Glutamatergic neuron (in vitro differentiated cells): Measurements from ENCODE around the gene GFRAL. TPM values are rescaled to one million over a fixed set of nuclear protein-coding genes. Genes with fewer than 3 reads are reported as not detected.

Experiments
- DNase-seq: peaks from one replicate; pipeline ENCODE4 v3.0.0; 2022
- H3K27ac Mint-ChIP-seq: one replicate; pipeline ENCODE4 v1.8.0; 2020; ENCODE audit warnings: mild to moderate bottlenecking, mixed read lengths, inconsistent platforms; ENCODE audit not compliant: unreplicated experiment
- H3K27me3 Mint-ChIP-seq: one replicate; pipeline ENCODE4 v1.8.0; 2020; ENCODE audit warnings: mild to moderate bottlenecking, moderate library complexity, mixed read lengths, inconsistent platforms; ENCODE audit not compliant: unreplicated experiment
- H3K36me3 Mint-ChIP-seq: one replicate; pipeline ENCODE4 v1.8.0; 2020; ENCODE audit warnings: mild to moderate bottlenecking, mixed read lengths, inconsistent platforms; ENCODE audit not compliant: unreplicated experiment
- H3K4me1 Mint-ChIP-seq: one replicate; pipeline ENCODE4 v1.8.0; 2020; ENCODE audit warnings: mild to moderate bottlenecking, low read depth, mixed read lengths, inconsistent platforms; ENCODE audit not compliant: unreplicated experiment
- H3K4me3 Mint-ChIP-seq: one replicate; pipeline ENCODE4 v1.8.0; 2020; ENCODE audit warnings: mild to moderate bottlenecking, mixed read lengths, inconsistent platforms; ENCODE audit not compliant: unreplicated experiment
- H3K9me3 Mint-ChIP-seq: one replicate; pipeline ENCODE4 v1.8.0; 2020; ENCODE audit warnings: mild to moderate bottlenecking, moderate library complexity, mixed read lengths, inconsistent platforms; ENCODE audit not compliant: unreplicated experiment
- long read RNA-seq: library from polyadenylated mRNA; unstranded; transcript quantifications from one replicate; pipeline ENCODE4 v2.0.0, GENCODE V29; 2020; ENCODE audit not compliant: unreplicated experiment
- total RNA-seq: library from RNA; stranded (reverse); fragmentation: NEBNext Ultra II Directional; extraction: Animal tissue kit (Norgen Biotek cat#: 25700); gene quantifications from one replicate; pipeline ENCODE4 v1.2.1, GENCODE V29; 2021; ENCODE audit not compliant: unreplicated experiment
- TF ChIP-seq, protein P1 (sequence below): fragments of 200-600 bp; sonication (generic); IDR thresholded peaks from one replicate; pipeline ENCODE4 v1.5.0; 2021; ENCODE audit not compliant: partially characterized antibody, unreplicated experiment

The GFRAL gene, protein sequence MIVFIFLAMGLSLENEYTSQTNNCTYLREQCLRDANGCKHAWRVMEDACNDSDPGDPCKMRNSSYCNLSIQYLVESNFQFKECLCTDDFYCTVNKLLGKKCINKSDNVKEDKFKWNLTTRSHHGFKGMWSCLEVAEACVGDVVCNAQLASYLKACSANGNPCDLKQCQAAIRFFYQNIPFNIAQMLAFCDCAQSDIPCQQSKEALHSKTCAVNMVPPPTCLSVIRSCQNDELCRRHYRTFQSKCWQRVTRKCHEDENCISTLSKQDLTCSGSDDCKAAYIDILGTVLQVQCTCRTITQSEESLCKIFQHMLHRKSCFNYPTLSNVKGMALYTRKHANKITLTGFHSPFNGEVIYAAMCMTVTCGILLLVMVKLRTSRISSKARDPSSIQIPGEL
- total RNA-seq, result not detected
- long read RNA-seq, result 0 reads

DNA sequence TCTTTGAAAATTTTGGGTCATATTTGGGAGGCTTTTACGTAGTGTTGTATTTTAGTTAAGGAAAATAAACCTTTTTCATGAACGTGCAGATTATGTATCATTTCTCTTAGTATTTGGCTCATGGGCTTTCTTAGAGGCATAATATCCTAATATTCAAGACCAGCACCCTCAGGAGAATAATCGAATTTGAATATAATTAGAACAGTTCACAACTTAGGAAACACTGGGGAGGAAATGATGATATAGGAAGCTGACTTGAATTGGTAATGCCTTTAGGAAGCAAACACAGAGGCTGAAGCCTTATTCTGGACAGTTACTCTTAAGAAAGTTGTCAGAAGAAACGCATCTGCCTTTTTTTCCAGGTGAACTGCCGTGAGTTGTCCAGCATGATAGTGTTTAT lies at the start of gene GFRAL:
Gene GFRAL (plus strand): TSS at position 301 of the 400 bp plus-strand sequence. CDS start 86 bp downstream, at position 387.
- Mint-ChIP-seq H3K9me3 (no peaks in the 10 kb centered on the region), H3K36me3 (no peaks in the 10 kb centered on the region), H3K27me3 (no peaks in the 10 kb centered on the region), H3K4me1 (no peaks in the 10 kb centered on the region), H3K4me3 (no peak within 1 kb of the TSS), H3K27ac (no peak within 1 kb of the TSS)
- TF ChIP-seq, protein P1, sequence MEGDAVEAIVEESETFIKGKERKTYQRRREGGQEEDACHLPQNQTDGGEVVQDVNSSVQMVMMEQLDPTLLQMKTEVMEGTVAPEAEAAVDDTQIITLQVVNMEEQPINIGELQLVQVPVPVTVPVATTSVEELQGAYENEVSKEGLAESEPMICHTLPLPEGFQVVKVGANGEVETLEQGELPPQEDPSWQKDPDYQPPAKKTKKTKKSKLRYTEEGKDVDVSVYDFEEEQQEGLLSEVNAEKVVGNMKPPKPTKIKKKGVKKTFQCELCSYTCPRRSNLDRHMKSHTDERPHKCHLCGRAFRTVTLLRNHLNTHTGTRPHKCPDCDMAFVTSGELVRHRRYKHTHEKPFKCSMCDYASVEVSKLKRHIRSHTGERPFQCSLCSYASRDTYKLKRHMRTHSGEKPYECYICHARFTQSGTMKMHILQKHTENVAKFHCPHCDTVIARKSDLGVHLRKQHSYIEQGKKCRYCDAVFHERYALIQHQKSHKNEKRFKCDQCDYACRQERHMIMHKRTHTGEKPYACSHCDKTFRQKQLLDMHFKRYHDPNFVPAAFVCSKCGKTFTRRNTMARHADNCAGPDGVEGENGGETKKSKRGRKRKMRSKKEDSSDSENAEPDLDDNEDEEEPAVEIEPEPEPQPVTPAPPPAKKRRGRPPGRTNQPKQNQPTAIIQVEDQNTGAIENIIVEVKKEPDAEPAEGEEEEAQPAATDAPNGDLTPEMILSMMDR, result no peak
- no peak for DNase-seq

DNA sequence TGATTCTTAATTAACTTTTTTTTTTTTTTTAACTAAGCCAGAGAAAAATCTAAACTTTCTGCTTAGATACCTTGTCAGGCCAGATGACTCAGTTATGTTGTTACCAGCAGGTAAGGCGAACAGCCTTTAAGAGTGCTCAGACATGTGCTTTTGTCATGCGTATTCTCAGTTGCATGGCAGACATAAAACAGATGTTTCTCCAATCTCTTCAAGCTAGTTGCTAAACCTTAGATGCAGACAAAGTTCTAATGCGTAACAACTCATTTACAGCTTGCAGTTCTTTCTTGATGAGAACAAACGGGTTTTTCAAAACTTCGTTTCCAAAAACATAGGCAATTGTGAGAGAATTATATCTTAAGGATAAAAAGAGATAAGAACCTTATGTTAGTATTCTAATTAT lies 49.6 kb upstream of the GFRAL start:
- no peak for DNase-seq
- no peaks in the 10 kb centered on the region for H3K9me3 Mint-ChIP-seq
- H3K27me3 Mint-ChIP-seq, result no peaks in the 10 kb centered on the region
- no peak overlapping the region for H3K27ac Mint-ChIP-seq
- peaks cover 2% of the 10 kb centered on the region for H3K4me1 Mint-ChIP-seq
- TF ChIP-seq, protein P1, result no peak
- no peaks in the 10 kb centered on the region for H3K36me3 Mint-ChIP-seq
- H3K4me3 Mint-ChIP-seq, result no peak overlapping the region

DNA sequence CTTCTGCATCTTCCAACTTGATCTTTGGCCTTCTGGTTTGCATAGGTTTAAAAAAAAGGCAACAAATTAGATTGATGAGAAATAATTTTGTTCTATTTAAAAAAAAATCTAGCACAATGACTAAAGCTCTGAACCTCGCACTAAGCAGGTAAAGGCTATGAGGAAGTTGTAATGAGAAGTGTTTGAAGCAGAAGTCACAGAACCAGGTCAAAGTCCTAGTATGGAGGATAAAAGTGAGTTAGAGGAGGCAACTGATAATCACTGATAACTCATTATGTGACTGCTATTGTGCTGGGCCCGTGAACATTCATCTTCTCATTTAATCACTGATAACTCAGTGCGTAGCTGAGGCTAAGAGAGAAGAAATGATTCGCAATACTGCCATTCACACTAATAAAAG lies 46.1 kb upstream of the GFRAL start:
- no peak for DNase-seq
- Mint-ChIP-seq H3K36me3 (no peaks in the 10 kb centered on the region), H3K4me1 (peaks cover 2% of the 10 kb centered on the region), H3K9me3 (no peaks in the 10 kb centered on the region), H3K27ac (no peak overlapping the region), H3K27me3 (no peaks in the 10 kb centered on the region), H3K4me3 (no peak overlapping the region)
- TF ChIP-seq, protein P1, result no peak

DNA sequence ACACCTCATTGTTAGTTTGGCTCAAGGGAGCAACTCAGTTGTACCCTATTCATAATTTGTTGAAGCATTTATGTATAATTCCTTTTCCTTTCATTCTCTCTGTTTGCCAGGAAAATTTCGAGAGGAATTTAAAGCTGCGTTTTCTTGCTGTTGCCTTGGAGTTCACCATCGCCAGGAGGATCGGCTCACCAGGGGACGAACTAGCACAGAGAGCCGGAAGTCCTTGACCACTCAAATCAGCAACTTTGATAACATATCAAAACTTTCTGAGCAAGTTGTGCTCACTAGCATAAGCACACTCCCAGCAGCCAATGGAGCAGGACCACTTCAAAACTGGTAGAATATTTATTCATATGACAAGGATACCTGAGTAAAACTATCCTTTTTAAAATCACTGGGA lies 45.2 kb upstream of the GFRAL start:
- no peaks in the 10 kb centered on the region for H3K9me3 Mint-ChIP-seq
- H3K4me1 Mint-ChIP-seq, result peaks cover 2% of the 10 kb centered on the region
- TF ChIP-seq, protein P1, result no peak
- no peaks in the 10 kb centered on the region for H3K27me3 Mint-ChIP-seq
- H3K4me3 Mint-ChIP-seq, result no peak overlapping the region
- no peaks in the 10 kb centered on the region for H3K36me3 Mint-ChIP-seq
- no peak for DNase-seq
- no peak overlapping the region for H3K27ac Mint-ChIP-seq

DNA sequence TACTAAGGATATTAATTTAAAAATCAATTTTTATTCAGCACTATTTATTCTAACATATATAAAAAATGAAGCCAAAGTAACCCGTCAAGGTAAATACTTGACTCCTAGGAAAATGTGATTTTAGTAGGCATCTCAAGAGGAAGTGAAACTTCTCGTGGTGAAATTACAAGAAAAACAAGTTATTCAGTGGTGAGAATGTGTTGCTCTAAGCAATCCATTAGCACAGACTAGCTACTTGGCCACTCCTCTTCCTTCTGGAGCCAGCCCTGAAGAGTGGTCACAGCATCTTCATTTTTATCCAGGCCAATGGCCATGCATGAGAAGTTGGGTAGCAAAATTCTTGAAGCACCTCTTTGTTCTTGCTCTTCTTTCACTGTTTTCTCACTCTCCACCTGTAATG lies 40.4 kb upstream of the GFRAL start:
- DNase-seq, result no peak
- no peak overlapping the region for H3K27ac Mint-ChIP-seq
- no peaks in the 10 kb centered on the region for H3K4me1 Mint-ChIP-seq
- H3K9me3 Mint-ChIP-seq, result no peaks in the 10 kb centered on the region
- H3K27me3 Mint-ChIP-seq, result no peaks in the 10 kb centered on the region
- H3K4me3 Mint-ChIP-seq, result no peak overlapping the region
- H3K36me3 Mint-ChIP-seq, result no peaks in the 10 kb centered on the region
- TF ChIP-seq, protein P1, result no peak
